HG02852 (cell line): Measurements from ENCODE around the gene SNX14.
A peak's percentile ranks its signal among the peaks of the same experiment; 100 is the strongest.

ENCODE experiments used
- ATAC-seq: cut with Tn5 transposase; IDR thresholded peaks from one replicate; pipeline ENCODE4 v1.9.1; 2021; ENCODE audit warnings: mild to moderate bottlenecking, moderate library complexity; ENCODE audit not compliant: unreplicated experiment

The SNX14 gene

DNA sequence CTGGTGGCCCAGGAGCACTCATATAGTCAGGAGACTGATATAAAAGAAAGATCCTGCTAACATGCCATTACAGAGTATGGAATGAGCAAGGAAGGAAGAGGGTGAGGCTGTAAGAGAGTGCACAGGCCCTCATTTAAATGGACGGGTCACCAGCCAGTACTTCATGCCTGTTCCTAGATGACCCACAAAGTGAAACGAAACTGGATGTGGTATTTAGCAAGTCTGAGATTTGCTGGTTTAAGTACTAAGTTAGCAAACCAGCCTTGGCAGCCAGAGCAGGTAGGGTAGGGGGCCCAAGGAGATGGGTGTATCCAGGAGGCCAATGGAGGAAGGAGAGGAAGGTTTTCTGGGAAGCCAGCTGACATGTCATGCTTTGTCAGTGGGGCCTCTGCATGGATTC lies 127.9 kb downstream of the SNX14 start:
- ATAC-seq = peak; percentile 27

DNA sequence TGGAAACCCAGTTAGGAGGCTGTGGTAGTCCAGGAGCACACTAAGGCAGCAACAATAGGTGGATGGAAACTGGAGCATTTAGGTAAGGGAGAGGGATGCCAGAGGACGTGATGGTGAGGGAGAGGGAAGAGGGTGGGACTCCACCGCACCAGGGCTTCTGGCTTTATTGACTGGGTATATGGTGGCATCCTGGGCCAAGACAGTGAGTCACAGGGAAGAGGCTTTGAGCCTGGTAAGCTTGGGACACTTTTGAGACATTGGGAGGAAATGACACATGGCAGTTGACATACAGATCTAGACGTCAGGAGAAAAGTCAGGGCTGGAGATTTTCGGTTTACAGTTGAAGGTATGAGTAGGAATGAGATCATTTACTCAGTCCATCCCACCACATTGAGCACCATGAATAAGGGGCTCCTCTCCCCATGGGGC lies 128.9 kb downstream of the SNX14 start:
- no peak for ATAC-seq

DNA sequence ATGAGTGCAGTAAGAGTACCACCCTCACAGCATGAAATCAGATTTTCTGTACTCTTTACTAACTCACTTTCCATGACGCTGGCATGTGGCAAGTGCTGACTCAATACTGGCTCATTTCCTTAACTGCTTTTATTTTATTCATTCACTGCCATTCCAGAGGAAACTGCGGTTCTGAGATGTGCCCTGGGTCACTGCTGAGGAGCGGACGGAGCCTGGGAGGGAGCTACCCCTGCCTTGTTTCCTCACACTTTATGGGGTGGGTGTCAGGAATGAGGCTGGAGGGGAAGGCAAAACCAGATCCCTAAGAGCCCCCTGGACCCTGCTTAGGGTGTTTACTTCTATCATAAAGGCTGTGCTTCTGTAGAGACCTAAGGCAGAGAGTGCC lies 129.4 kb downstream of the SNX14 start:
- no peak for ATAC-seq

DNA sequence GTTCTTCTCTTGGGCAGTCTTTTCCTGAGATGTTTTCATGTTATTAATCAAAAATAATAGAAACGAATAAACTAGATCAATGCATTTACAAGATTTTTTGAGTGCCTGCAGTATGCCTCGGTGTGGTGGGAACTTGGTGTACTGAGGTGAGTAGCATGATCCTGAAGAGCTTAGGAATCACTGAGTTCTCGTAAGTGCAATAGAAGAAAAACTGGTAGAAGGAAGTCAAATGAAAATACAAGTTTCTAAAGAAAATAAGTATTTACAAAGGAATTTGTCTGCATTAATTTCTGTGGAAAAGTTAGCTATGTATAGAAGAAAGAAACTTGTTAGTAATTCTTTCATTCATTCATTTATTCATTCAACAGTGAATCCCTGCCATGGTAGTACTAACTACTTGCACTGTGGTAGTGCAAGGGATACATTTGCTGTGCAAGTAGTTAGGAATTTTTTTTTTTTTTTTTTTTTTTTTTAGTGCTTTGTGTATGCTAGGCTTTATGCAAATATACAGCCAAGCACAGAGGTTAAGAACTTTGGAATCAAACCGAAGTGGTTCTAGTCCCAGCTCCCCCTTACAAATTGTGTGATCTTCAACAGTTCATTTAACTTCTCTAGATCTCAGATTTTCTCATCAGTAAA lies 129.9 kb downstream of the SNX14 start:
- no peak for ATAC-seq

DNA sequence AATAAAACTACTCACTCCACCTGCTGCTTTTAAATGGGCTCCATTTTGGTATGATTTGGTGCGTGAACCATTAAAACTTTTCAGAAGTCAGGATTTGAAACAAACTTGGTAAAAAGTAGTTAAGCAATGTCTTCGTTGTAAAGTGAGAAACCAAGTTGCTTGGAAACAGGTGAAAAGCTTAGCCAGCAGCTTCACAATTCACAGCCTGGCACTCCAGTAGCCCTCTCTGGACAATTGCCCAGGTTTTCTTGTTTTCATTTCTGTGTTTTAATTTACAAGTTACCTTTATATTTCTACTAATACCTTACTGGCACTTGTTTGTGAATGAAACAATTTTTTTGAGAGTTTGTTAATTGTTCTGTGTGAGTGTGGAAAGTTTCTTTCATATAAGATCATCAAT lies 131.0 kb downstream of the SNX14 start:
- no peak for ATAC-seq

DNA sequence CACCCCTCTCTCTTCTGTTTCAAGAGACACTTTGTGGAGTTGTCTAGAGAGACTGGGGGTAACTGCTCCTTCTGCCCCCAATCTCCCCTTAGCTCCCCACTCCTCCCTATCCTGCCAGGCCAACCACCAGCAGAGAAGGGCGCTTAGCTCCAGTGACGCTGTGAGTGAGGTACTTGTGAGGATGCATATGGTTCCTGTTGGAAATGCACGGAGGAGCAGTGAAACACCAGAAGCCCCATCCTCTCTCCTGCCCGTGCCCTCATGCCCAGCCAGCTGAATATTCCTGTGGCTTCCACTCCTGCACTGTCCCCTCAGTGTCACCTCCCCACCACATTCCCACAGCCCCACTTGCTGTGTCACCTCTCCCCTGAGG lies 131.9 kb downstream of the SNX14 start:
- ATAC-seq = no peak

DNA sequence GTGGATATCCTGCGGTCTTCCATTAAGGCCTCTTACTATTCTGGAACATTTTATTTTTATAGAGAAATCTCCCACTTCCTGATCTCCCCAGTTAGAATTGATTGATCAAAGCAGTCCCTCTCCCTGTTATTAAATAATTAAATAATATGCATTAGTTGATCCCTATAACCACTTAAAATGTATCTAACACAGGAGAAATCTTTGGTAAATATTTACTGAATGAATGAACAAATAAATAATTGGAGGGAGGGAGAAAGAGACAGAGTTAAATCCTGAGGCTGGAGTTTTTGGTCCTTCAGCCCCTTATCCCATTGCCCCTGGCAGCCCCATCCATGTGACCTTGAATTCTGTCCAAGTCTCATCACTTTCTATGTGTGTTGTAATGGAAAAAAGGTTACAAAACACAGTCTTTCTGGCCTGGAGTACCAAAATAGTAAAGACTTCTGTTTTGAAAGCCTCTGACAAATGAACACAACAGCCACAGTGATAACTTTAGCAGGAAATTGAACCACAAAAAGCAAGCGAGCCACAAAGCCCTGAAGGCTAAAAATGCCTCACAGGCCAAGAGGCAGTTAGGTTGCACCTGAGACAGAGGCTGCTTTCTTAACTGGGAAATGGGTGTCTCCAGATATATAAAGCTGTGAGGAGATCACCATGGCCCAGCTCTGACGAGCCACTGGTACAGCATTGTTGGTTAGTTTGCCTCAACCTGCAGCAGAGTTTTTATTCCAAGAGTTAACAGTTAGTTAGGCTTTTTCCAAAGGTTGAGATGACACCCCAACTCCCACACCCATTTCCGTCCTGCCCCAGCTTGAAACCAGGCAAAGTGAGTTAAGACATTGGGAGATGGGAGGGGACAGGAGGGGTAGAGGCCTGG lies 132.5 kb downstream of the SNX14 start:
- ATAC-seq = peak; percentile 80

DNA sequence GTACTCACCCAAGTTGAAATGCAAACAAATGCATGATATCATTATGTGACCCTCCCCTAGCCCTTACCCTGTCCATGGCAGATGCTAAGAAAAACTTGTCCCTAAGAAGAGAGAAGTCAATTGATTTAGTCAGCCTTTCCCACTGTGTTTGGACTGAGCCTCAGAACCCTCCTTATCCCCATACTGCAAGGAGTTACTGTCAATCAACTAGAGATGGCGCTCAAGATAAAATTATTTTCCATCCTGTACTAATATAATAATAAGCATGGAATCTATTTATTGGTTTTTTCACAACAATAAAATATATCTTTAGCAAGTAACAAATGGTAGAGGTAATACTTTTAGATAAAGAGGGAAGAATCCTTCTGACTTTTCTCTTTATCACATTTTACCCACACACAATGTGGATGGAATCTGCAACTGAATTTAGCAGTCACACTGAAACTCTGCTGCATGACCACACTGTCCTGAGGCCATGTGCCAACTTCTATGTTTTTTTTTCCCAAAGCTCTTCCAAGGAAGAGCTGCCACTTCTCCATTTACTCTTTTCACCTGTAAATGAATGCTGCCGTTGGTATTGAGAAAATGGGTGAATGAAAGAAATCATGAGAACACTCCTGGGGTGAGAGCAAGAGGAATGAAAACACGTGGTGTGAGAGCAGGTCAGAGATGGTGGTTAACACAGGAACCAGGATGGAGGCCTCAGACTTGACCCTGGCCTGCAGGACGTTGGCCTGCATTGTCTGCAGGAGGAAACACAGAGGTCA lies 133.3 kb downstream of the SNX14 start:
- ATAC-seq = no peak

DNA sequence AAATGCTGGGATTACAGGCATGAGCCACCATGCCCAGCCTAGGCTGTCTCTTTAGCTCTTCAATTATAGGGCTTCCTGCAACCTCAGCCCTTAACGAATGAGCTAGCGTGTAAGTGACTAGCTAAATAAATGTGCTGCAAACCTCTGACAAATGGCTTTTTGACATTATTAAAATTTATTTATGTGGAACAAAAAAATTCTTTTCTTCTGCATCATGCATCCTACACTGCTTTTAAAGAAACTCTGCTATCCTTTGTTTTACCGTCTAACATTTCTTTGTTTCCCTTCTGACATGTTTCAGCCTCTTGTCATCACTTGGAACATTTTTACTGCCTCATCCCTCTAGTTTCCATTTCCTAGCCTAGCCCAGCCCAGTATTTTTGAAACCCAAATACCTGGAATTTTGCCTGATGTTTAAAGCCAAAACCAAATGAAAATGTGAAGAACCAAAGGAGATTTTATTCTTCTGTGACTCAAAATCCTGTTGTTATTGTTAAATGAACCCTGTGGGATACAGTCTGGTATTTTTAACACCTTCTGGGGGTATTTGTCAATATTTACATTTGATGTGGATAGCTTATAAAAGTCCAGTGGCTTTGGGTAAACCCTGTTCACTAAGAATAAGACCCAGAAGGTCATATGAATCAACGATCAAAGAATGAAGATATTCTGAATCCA lies 134.3 kb downstream of the SNX14 start:
- no peak for ATAC-seq

DNA sequence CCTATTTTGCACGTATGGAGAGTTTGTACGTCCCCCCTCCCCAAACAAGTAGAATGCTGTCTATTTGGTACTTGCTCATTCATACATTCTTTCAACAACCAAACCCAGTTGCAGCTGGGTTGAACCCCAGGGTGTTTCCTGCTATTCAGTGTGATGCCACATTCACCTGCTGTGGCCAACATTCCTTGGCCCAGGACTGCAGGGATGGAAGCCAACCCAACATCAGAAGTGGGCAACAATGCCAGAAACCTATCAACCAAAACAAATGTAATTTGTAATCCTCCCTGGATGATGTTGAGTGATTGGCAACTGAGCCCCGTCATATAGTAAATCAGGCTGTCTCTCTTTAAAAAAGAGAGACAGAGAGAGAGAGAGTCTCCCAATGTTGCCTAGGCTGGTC lies 134.9 kb downstream of the SNX14 start:
- ATAC-seq = no peak

DNA sequence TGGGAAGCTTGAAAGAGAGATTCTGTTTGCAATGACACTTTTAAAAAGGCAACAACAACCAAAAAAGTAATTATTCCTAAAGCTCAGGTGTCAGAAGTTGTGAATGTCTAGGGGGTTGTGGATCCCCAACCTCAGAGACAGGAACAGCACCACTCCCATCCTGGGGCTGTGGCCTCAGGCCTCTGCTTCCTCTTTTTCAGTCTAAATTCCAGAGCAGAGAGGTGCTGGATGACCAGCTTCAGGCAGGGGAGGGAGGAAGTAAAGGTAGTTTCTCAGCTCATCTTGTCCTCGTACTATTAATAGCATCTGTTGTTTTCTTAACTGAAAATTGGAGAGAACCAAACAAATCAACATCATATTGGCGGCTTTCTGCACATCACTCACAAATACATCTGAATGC lies 135.5 kb downstream of the SNX14 start:
- no peak for ATAC-seq

DNA sequence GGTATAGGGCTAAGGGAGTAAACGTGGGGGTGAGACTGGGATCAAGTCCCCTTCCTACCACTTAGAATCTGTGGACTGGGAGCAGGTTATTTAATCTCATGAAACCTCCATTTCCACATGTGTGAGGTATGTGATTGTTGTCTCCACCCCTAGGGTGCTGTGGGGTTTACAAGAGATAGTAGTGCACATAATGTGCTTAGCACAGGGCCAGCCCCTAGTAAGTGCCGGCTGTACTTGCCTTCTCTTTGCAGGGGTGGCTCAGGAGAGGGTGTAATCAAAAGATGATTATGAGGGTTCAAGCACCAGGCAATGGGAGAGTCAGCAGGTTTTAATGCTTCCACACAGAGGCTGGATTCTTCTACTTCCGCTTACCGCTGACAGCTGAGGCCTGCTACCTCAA lies 136.9 kb downstream of the SNX14 start:
- ATAC-seq = no peak
